WTC11 (cell line): ENCODE results near the gene LMOD2. TPM values are rescaled to one million over a fixed set of nuclear protein-coding genes. Genes with fewer than 3 reads are reported as not detected.

Experiments used
- ATAC-seq: fragments of 200-7000 bp; cut with Tn5 transposase; 2 replicates; pipeline ENCODE4 v1.10.0; 2021; ENCODE audit warnings: mild to moderate bottlenecking, moderate library complexity
- CTCF ChIA-PET: fragments of 300-600 bp; sonication (Branson Sonifier 250); formaldehyde crosslinking; loops from one replicate; lab custom pipeline; 2021; ENCODE audit warnings: antibody characterized with exemption; lab: Charles Lee
- POLR2A ChIA-PET: fragments of 350-600 bp; sonication (Branson Sonifier 250); formaldehyde crosslinking; loops from one replicate; lab custom pipeline; 2021; ENCODE audit warnings: antibody characterized with exemption; lab: Charles Lee
- DNase-seq: peaks from one replicate; pipeline ENCODE4 v3.0.0; 2021; ENCODE audit warnings: low spot score
- H3K27ac Mint-ChIP-seq: 2 replicates; pipeline ENCODE4 v1.8.0; 2021; ENCODE audit warnings: mixed read lengths
- H3K27me3 Mint-ChIP-seq: 2 replicates; pipeline ENCODE4 v1.8.0; 2021; ENCODE audit warnings: low read depth, mild to moderate bottlenecking, moderate library complexity, mixed read lengths
- H3K36me3 Mint-ChIP-seq: 2 replicates; pipeline ENCODE4 v1.8.0; 2021; ENCODE audit warnings: mixed read lengths
- H3K4me1 Mint-ChIP-seq: 2 replicates; pipeline ENCODE4 v1.8.0; 2022; ENCODE audit warnings: mixed read lengths
- H3K4me3 Mint-ChIP-seq: 2 replicates; pipeline ENCODE4 v1.8.0; 2021; ENCODE audit warnings: mild to moderate bottlenecking, moderate library complexity, mixed read lengths
- H3K9me3 Mint-ChIP-seq: 2 replicates; pipeline ENCODE4 v1.8.0; 2021; ENCODE audit warnings: mixed read lengths
- CBFB ChIP-seq: sonication (generic); formaldehyde crosslinking; IDR thresholded peaks from 2 replicates; pipeline ENCODE4 v1.8.1; 2022; ENCODE audit warnings: mild to moderate bottlenecking, low read depth, missing genetic modification reagents
- ESRRA ChIP-seq: sonication (generic); formaldehyde crosslinking; IDR thresholded peaks from 2 replicates; pipeline ENCODE4 v1.8.1; 2022; ENCODE audit warnings: mild to moderate bottlenecking, missing genetic modification reagents, borderline replicate concordance
- FOXP1 ChIP-seq: sonication (generic); formaldehyde crosslinking; IDR thresholded peaks from 2 replicates; pipeline ENCODE4 v1.8.0; 2022; ENCODE audit warnings: missing genetic modification reagents, mild to moderate bottlenecking, moderate library complexity, borderline replicate concordance
- GTF2I ChIP-seq: fragments of 250-450 bp; sonication (Bioruptor Pico); conservative IDR thresholded peaks from 2 replicates; pipeline ENCODE4 v1.4.0; 2021; ENCODE audit warnings: mild to moderate bottlenecking
- JUN ChIP-seq: sonication (generic); formaldehyde crosslinking; IDR thresholded peaks from 2 replicates; pipeline ENCODE4 v1.8.0; 2023; ENCODE audit warnings: mild to moderate bottlenecking, missing genetic modification reagents
- MXD4 ChIP-seq: fragments of 250-450 bp; sonication (Bioruptor Pico); IDR thresholded peaks from 2 replicates; pipeline ENCODE4 v1.8.0; 2021; ENCODE audit warnings: mild to moderate bottlenecking, moderate library complexity, borderline replicate concordance
- PRRX2 ChIP-seq: fragments of 250-450 bp; sonication (Bioruptor Pico); IDR thresholded peaks from 2 replicates; pipeline ENCODE4 v1.8.0; 2021; ENCODE audit warnings: mild to moderate bottlenecking
- RORB ChIP-seq: fragments of 250-450 bp; sonication (Bioruptor Pico); IDR thresholded peaks from 2 replicates; pipeline ENCODE4 v1.9.0; 2021; ENCODE audit warnings: mild to moderate bottlenecking
- SP1 ChIP-seq: sonication (generic); formaldehyde crosslinking; conservative IDR thresholded peaks from 2 replicates; pipeline ENCODE4 v1.8.1; 2022; ENCODE audit warnings: missing genetic modification reagents
- TEAD1 ChIP-seq: sonication (generic); formaldehyde crosslinking; IDR thresholded peaks from 2 replicates; pipeline ENCODE4 v1.8.0; 2022; ENCODE audit warnings: mild to moderate bottlenecking, missing genetic modification reagents
- TEAD4 ChIP-seq: sonication (generic); formaldehyde crosslinking; IDR thresholded peaks from 2 replicates; pipeline ENCODE4 v1.8.0; 2022; ENCODE audit warnings: mild to moderate bottlenecking, missing genetic modification reagents
- ZNF219 ChIP-seq: sonication (generic); formaldehyde crosslinking; IDR thresholded peaks from 2 replicates; pipeline ENCODE4 v1.8.0; 2023; ENCODE audit warnings: missing genetic modification reagents, mild to moderate bottlenecking, borderline replicate concordance
- ZNF232 ChIP-seq: sonication (generic); formaldehyde crosslinking; IDR thresholded peaks from 2 replicates; pipeline ENCODE4 v1.8.0; 2022; ENCODE audit warnings: mild to moderate bottlenecking, missing genetic modification reagents
- ZNF671 ChIP-seq: fragments of 250-450 bp; sonication (Bioruptor Pico); IDR thresholded peaks from 2 replicates; pipeline ENCODE4 v1.8.0; 2021; ENCODE audit warnings: mild to moderate bottlenecking
- total RNA-seq: library from RNA; stranded (reverse); gene quantifications from 3 replicates; pipeline ENCODE4 v1.2.3, GENCODE V29; 2021
- TF ChIP-seq, protein P1 (sequence below): fragments of 250-450 bp; sonication (Bioruptor Pico); conservative IDR thresholded peaks from 2 replicates; pipeline ENCODE4 v1.9.0; 2021; ENCODE audit warnings: mild to moderate bottlenecking
- TF ChIP-seq, protein P2 (sequence below): sonication (generic); formaldehyde crosslinking; IDR thresholded peaks from 2 replicates; pipeline ENCODE4 v1.8.1; 2023; ENCODE audit warnings: mild to moderate bottlenecking, missing genetic modification reagents, moderate library complexity
- TF ChIP-seq, protein P3 (sequence below): fragments of 250-450 bp; sonication (Bioruptor Pico); IDR thresholded peaks from 2 replicates; pipeline ENCODE4 v1.9.0; 2021; ENCODE audit warnings: mild to moderate bottlenecking, borderline replicate concordance
- TF ChIP-seq, protein P4 (sequence below): fragments of 250-450 bp; sonication (Bioruptor Pico); IDR thresholded peaks from 2 replicates; pipeline ENCODE4 v1.9.0; 2021; ENCODE audit warnings: mild to moderate bottlenecking
- TF ChIP-seq, protein P5 (sequence below): sonication (generic); formaldehyde crosslinking; IDR thresholded peaks from 2 replicates; pipeline ENCODE4 v1.8.0; 2022; ENCODE audit warnings: mild to moderate bottlenecking, missing genetic modification reagents
- TF ChIP-seq, protein P6 (sequence below): sonication (generic); formaldehyde crosslinking; IDR thresholded peaks from 2 replicates; pipeline ENCODE4 v1.8.0; 2022; ENCODE audit warnings: mild to moderate bottlenecking, missing genetic modification reagents
- TF ChIP-seq, protein P7 (sequence below): sonication (generic); formaldehyde crosslinking; conservative IDR thresholded peaks from 2 replicates; pipeline ENCODE4 v1.8.1; 2022; ENCODE audit warnings: mild to moderate bottlenecking, missing genetic modification reagents

The LMOD2 gene
- total RNA-seq, 1 experiment from 2014 or later: not detected

DNA sequence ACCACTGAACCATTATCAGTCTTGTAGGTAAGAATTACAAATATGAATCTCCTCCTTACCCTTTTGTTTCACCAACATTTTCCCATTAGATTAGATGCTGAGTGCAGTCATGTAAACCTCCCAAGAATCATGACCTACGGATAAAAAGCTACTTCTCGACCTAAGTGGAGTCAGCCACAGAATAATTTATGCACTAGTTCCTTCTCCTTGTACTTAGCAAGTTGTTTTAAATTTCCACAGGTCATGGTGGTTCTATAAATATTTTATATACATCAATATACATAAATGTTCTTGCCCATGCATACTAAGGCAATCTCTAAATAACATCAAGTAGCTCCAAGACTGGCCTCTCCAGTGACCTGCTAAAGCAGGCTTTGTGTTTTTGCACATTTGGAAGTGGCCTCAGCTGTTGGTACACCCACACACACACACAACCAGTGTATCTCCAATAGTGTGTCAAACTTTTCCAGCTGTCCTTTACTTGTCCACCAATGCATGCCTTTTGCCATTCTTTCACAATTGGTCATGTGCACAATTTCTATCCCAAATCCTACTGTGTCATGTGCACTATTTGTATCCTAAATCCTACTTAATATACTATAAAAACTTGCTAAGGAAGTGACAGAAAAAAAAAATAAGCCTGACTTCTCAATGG lies 21.5 kb downstream of the LMOD2 start:
- POLR2A ChIA-PET: interaction anchor here (1.2 kb wide), 1 partner anchor 72 kb away, joined by 3 read pairs; the partner anchor contains the start of gene WASL
- no peak for ATAC-seq
- Mint-ChIP-seq H3K27me3 (no peaks in the 10 kb centered on the region), H3K9me3 (no peaks in the 10 kb centered on the region), H3K4me1 (peaks cover 14% of the 10 kb centered on the region), H3K27ac (no peak overlapping the region; the same call in 1 of the 2 replicates), H3K4me3 (no peak overlapping the region), H3K36me3 (peaks cover 6% of the 10 kb centered on the region; the same call in 1 of the 2 replicates)
- no peak for DNase-seq
- TF ChIP-seq, protein P1, sequence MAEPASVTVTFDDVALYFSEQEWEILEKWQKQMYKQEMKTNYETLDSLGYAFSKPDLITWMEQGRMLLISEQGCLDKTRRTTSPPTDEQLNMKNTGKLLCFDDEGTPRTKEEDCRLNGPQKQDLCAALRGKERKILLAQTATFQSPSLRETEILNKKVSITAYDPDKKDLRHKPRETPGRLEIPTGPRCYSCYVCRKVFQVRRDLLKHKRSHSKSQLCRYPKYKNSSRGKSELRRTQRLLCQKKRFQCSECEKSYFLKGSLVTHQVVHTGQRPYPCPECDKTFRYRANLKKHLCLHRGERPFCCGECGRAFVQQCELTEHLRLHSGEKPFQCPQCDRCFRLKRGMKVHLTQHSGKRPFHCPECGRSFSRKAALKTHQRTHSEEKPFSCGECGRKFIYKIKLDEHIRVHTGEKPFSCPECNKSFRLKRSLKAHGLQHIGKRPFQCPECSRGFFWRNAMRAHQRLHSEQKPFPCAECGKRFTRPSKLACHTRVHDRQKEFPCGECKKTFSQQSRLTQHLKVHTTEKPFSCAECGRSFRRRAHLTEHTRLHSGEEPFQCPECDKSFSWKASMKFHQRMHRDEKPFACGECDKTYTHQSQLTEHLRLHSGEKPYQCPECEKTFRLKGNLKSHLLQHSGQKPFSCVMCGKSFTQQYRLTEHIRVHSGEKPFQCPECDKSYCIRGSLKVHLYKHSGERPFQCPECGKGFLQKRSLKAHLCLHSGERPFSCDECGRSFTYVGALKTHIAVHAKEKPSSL (CRISPR knock-in tag): no peak
- TF ChIP-seq TEAD4 (CRISPR knock-in tag): no peak
- TF ChIP-seq, protein P2, sequence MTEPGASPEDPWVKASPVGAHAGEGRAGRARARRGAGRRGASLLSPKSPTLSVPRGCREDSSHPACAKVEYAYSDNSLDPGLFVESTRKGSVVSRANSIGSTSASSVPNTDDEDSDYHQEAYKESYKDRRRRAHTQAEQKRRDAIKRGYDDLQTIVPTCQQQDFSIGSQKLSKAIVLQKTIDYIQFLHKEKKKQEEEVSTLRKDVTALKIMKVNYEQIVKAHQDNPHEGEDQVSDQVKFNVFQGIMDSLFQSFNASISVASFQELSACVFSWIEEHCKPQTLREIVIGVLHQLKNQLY (CRISPR knock-in tag): no peak
- TF ChIP-seq CBFB (CRISPR knock-in tag): no peak
- no peak for TF ChIP-seq MXD4 (CRISPR knock-in tag)
- TF ChIP-seq ESRRA: no peak
- TF ChIP-seq SP1 (CRISPR knock-in tag): no peak
- TF ChIP-seq FOXP1 (CRISPR knock-in tag): no peak
- TF ChIP-seq ZNF671: no peak
- TF ChIP-seq, protein P3, sequence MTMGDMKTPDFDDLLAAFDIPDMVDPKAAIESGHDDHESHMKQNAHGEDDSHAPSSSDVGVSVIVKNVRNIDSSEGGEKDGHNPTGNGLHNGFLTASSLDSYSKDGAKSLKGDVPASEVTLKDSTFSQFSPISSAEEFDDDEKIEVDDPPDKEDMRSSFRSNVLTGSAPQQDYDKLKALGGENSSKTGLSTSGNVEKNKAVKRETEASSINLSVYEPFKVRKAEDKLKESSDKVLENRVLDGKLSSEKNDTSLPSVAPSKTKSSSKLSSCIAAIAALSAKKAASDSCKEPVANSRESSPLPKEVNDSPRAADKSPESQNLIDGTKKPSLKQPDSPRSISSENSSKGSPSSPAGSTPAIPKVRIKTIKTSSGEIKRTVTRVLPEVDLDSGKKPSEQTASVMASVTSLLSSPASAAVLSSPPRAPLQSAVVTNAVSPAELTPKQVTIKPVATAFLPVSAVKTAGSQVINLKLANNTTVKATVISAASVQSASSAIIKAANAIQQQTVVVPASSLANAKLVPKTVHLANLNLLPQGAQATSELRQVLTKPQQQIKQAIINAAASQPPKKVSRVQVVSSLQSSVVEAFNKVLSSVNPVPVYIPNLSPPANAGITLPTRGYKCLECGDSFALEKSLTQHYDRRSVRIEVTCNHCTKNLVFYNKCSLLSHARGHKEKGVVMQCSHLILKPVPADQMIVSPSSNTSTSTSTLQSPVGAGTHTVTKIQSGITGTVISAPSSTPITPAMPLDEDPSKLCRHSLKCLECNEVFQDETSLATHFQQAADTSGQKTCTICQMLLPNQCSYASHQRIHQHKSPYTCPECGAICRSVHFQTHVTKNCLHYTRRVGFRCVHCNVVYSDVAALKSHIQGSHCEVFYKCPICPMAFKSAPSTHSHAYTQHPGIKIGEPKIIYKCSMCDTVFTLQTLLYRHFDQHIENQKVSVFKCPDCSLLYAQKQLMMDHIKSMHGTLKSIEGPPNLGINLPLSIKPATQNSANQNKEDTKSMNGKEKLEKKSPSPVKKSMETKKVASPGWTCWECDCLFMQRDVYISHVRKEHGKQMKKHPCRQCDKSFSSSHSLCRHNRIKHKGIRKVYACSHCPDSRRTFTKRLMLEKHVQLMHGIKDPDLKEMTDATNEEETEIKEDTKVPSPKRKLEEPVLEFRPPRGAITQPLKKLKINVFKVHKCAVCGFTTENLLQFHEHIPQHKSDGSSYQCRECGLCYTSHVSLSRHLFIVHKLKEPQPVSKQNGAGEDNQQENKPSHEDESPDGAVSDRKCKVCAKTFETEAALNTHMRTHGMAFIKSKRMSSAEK (CRISPR knock-in tag): no peak
- TF ChIP-seq JUN (CRISPR knock-in tag): no peak
- TF ChIP-seq, protein P4, sequence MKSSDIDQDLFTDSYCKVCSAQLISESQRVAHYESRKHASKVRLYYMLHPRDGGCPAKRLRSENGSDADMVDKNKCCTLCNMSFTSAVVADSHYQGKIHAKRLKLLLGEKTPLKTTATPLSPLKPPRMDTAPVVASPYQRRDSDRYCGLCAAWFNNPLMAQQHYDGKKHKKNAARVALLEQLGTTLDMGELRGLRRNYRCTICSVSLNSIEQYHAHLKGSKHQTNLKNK (CRISPR knock-in tag): no peak
- no peak for TF ChIP-seq TEAD1 (CRISPR knock-in tag)
- CTCF ChIA-PET: interaction anchor here (0.8 to 1.1 kb wide), 2 partner anchors 24 to 33 kb away, joined by 5 read pairs; no protein-coding TSS in a partner anchor

DNA sequence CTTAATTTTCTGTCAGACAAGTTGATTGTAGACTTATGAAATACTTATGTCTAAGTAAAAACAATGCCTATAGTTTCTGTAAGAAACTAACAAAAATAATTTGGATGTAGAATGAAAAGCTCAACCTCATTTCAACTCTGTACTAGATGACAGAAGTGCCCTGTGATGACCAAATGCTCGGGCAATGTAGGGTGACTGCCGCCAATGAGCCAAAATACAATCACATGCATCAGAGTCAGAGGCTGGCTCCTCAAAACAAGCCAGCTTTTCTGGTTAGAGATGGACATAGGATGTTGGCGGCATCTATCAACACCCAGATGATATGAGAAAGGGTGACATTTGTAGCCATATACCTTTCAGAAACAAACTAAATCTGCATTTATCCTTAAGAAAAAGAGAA lies 23.9 kb downstream of the LMOD2 start:
- CTCF ChIA-PET: interaction anchor here (1.0 kb wide), 1 partner anchor 22 kb away, joined by 3 read pairs; no protein-coding TSS in a partner anchor
- Mint-ChIP-seq H3K4me1 (peaks cover 7% of the 10 kb centered on the region; the same call in 1 of the 2 replicates), H3K27ac (no peak overlapping the region), H3K27me3 (no peaks in the 10 kb centered on the region), H3K9me3 (no peaks in the 10 kb centered on the region), H3K4me3 (no peak overlapping the region), H3K36me3 (peaks cover 6% of the 10 kb centered on the region)
- ATAC-seq (no peak), DNase-seq (no peak)
- no peak for TF ChIP-seq JUN (CRISPR knock-in tag)
- POLR2A ChIA-PET: no interaction called here

DNA sequence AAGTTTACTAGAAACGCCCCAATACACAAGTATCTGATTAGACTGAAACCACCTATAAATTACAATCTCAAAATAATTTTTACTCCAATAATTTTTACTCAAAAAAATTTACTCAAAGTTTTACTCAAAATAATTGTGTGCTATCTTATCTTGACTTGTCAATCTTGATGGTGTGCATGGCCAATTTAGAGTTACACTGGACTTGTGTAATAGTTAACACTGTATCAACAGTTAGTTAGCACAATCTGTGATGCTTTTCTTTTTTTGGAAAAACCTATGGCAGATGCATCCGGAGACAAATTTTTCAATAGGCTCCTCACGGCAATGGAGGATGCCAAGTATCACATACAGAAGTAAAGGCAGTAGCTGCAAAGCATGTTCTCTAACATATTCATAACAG lies 24.9 kb downstream of the LMOD2 start:
- peaks cover 6% of the 10 kb centered on the region; the same call in 1 of the 2 replicates for H3K4me1 Mint-ChIP-seq
- CTCF ChIA-PET: interaction anchor here (1.0 kb wide), 1 partner anchor 21 kb away, joined by 3 read pairs; no protein-coding TSS in a partner anchor
- TF ChIP-seq PRRX2 (CRISPR knock-in tag) (no peak), GTF2I (no peak), ZNF232 (CRISPR knock-in tag) (no peak), RORB (CRISPR knock-in tag) (no peak), FOXP1 (CRISPR knock-in tag) (no peak), ZNF219 (CRISPR knock-in tag) (no peak)
- TF ChIP-seq, protein P5, sequence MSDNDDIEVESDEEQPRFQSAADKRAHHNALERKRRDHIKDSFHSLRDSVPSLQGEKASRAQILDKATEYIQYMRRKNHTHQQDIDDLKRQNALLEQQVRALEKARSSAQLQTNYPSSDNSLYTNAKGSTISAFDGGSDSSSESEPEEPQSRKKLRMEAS: no peak
- TF ChIP-seq, protein P6, sequence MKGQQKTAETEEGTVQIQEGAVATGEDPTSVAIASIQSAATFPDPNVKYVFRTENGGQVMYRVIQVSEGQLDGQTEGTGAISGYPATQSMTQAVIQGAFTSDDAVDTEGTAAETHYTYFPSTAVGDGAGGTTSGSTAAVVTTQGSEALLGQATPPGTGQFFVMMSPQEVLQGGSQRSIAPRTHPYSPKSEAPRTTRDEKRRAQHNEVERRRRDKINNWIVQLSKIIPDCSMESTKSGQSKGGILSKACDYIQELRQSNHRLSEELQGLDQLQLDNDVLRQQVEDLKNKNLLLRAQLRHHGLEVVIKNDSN: no peak
- TF ChIP-seq, protein P7, sequence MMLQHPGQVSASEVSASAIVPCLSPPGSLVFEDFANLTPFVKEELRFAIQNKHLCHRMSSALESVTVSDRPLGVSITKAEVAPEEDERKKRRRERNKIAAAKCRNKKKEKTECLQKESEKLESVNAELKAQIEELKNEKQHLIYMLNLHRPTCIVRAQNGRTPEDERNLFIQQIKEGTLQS (CRISPR knock-in tag): no peak

More for the DNA sequence above, 24.9 kb downstream of the LMOD2 start:
- peaks cover 6% of the 10 kb centered on the region for H3K36me3 Mint-ChIP-seq
- POLR2A ChIA-PET: no interaction called here
- DNase-seq: no peak
- no peaks in the 10 kb centered on the region for H3K9me3 Mint-ChIP-seq
- H3K4me3 Mint-ChIP-seq: no peak overlapping the region
- H3K27ac Mint-ChIP-seq: no peak overlapping the region
- H3K27me3 Mint-ChIP-seq: no peaks in the 10 kb centered on the region
- no peak for ATAC-seq
